Neutrophil (primary cell): Measurements from ENCODE around the gene AMBRA1.

ENCODE experiments used
- H3K27ac ChIP-seq: fragments of 200-600 bp; sonication (generic); 2 replicates; pipeline ENCODE4 v1.5.1; 2016; ENCODE audit warnings: mild to moderate bottlenecking, moderate library complexity
- H3K27me3 ChIP-seq: fragments of 200-600 bp; sonication (generic); 2 replicates; pipeline ENCODE4 v1.6.0; 2016; ENCODE audit warnings: mild to moderate bottlenecking
- H3K36me3 ChIP-seq: fragments of 200-600 bp; sonication (generic); 2 replicates; pipeline ENCODE4 v1.5.1; 2017
- H3K4me1 ChIP-seq, 2 experiments: fragments of 200-600 bp in 1 of 2; sonication (generic) in 1 of 2; 1 replicate in 1 of 2; 2 replicates in 1 of 2; pipeline versions ENCODE4 v1.5.1 to v1.6.1; 2013 to 2016; ENCODE audit warnings: low read depth in 1 of 2, low read length in 1 of 2, mild to moderate bottlenecking in 1 of 2, moderate library complexity in 1 of 2; ENCODE audit not compliant: control insufficient read depth in 1 of 2, insufficient read depth in 1 of 2
- H3K4me3 ChIP-seq, 2 experiments: fragments of 200-600 bp in 1 of 2; sonication (generic) in 1 of 2; 1 replicate in 1 of 2; 2 replicates in 1 of 2; pipeline ENCODE4 v1.5.1; 2013 to 2016; ENCODE audit warnings: low read depth in 1 of 2, low read length in 1 of 2, mild to moderate bottlenecking in 1 of 2, moderate library complexity in 1 of 2
- H3K9me3 ChIP-seq: fragments of 200-600 bp; sonication (generic); 2 replicates; pipeline ENCODE4 v1.5.1; 2016
- CTCF ChIP-seq: fragments of 200-600 bp; sonication (generic); IDR thresholded peaks from 2 replicates; pipeline ENCODE4 v1.5.1; 2016; ENCODE audit warnings: antibody characterized with exemption

AMBRA1 gene

DNA sequence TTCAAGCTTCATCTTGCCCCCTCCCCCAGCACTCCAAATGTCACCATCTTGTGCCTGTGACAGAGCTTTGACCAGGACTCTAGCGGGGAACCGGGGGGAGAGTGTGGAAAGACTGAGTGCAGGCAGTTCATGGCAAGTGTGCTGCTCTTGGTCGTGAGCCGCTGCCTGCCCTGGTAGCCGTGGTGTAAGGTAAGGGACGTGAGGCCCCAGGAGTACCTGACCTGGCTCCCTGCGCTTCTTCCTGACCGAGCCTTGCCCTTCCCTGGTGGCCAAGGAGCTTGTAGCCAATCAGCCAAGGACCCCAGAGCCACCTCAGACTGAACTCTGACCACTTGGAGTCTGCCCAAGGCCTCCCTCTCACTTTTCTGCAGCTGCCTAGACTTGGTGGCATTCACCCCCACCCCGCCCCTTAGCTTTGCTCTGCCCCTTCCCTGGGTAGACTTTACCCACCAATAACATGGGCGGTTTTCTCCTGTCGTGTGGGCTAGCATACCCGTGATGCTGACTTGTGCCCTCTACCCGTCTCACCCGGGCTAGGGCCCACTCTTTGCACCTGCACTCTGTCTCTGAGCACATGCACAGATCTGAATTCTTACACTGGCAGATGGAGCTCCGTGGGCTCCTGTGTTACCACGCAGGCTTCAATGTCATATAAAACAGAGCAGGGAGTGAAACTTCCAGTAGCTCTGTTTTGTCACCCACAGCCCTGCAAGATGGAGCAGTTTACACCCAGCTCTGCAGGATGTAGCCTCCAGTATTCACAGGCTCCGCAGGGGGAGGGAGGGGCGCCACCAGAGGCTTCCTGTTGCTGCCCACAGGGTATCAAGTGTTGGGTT is 245.0 kb downstream of the AMBRA1 start:
- Histone ChIP-seq H3K9me3 (no peaks in the 10 kb centered on the region), H3K4me1 (peaks cover 89 to 94% of the 10 kb centered on the region in 2 experiments)

DNA sequence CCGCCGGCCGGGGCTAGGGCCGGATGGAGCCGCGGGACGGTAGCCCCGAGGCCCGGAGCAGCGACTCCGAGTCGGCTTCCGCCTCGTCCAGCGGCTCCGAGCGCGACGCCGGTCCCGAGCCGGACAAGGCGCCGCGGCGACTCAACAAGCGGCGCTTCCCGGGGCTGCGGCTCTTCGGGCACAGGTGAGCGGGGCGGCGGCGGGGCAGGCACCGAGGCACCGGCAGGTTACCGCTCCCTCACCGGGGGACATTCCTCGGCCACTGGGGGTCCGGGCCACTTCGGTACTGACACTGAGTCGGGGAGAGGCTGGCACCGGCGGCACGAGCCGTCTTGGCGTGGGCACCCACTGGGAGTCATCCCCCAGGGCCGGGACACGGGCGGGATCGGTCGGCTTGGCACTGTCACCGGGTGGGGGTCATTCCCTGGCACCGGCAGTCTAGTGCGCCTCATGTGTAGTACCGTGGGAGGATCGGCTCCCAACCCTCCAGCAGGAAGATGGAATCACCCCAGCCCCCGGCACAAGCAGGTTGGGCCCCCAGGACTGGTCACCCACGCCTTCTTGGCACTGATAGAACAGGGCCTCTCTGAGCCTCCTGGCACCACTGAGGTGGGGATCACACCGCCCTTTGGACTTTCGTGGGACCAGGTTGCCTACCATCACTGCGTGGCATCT is 246.0 kb downstream of the AMBRA1 start:
- TF ChIP-seq CTCF = no peak
- Histone ChIP-seq H3K9me3 (no peaks in the 10 kb centered on the region), H3K4me1 (peaks cover 89 to 94% of the 10 kb centered on the region in 2 experiments), H3K4me3 (peak overlapping the region; percentile 73 to 74), H3K36me3 (peaks cover 23% of the 10 kb centered on the region), H3K27me3 (no peaks in the 10 kb centered on the region), H3K27ac (peak overlapping the region; percentile 94)

More for the DNA sequence above, 245.0 kb downstream of the AMBRA1 start:
- Histone ChIP-seq H3K27ac (peak overlapping the region; percentile 94), H3K36me3 (peaks cover 23% of the 10 kb centered on the region), H3K4me3 (peak overlapping the region; percentile 73 to 74), H3K27me3 (no peaks in the 10 kb centered on the region)
- no peak for TF ChIP-seq CTCF

- TF ChIP-seq CTCF = peak; percentile 99
- Histone ChIP-seq H3K9me3 (no peaks in the 10 kb centered on the region), H3K4me3 (peak within 1 kb of the TSS; percentile 93 to 97), H3K27me3 (no peaks in the 10 kb centered on the region), H3K4me1 (peaks cover 89 to 94% of the 10 kb centered on the region in 2 experiments), H3K36me3 (peaks cover 23% of the 10 kb centered on the region), H3K27ac (peak within 1 kb of the TSS; percentile 94)
These were observed 246.8 kb downstream of the AMBRA1 start, which contains the start of gene DGKZ for GRCh38 chr11:46346886-46347636. DGKZ (plus strand) TSS chr11:46347463; CDS start chr11:46347660, 197 bp downstream.
